Measurements from ENCODE around the gene BTC. TPM values are rescaled to one million over a fixed set of nuclear protein-coding genes. Genes with fewer than 3 reads are reported as not detected.

BTC gene
- total RNA-seq, 2 experiments from 2014 or later: not detected

DNA sequence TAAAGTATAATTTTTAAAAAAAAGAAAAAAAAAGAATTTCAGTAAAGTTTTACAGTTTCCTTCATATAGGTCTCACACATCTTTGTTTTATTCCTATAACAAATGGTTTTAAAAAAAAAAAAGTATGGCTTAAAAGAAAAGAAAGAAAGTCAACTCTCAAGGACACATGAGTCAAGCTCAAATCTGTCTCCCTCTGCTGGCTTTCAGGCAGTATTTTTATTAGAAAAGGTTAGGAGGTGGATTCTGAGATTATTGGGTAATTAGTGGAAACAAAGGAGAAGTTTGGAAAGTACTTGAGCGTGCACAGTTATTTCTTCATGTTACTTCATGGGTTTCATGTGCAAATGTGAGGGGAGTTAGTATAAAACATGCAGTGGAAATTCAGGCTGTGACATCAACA is 36.6 kb upstream of the BTC start:
- POLR2A ChIA-PET: no interaction called here
- H3K27me3 Mint-ChIP-seq: no peaks in the 10 kb centered on the region
- H3K9me3 Mint-ChIP-seq: peaks cover 3% of the 10 kb centered on the region
- TF ChIP-seq, protein P1, sequence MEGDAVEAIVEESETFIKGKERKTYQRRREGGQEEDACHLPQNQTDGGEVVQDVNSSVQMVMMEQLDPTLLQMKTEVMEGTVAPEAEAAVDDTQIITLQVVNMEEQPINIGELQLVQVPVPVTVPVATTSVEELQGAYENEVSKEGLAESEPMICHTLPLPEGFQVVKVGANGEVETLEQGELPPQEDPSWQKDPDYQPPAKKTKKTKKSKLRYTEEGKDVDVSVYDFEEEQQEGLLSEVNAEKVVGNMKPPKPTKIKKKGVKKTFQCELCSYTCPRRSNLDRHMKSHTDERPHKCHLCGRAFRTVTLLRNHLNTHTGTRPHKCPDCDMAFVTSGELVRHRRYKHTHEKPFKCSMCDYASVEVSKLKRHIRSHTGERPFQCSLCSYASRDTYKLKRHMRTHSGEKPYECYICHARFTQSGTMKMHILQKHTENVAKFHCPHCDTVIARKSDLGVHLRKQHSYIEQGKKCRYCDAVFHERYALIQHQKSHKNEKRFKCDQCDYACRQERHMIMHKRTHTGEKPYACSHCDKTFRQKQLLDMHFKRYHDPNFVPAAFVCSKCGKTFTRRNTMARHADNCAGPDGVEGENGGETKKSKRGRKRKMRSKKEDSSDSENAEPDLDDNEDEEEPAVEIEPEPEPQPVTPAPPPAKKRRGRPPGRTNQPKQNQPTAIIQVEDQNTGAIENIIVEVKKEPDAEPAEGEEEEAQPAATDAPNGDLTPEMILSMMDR (IDR thresholded peaks at IDR 0.05): no peak
- DNase-seq: no peak
- intact Hi-C loops (cut with DNase I, micrococcal nuclease): no loop called here
- no peak for ATAC-seq (ENCODE audit: poor library complexity)
- no peaks in the 10 kb centered on the region for H3K9me3 ChIP-seq (ENCODE audit: control insufficient read depth in 1 of 2, insufficient read depth in 1 of 2, low read length in 2 of 2)
- H3K4me1 ChIP-seq (ENCODE audit: insufficient read depth, low read length): no peaks in the 10 kb centered on the region
- no peaks in the 10 kb centered on the region for H3K36me3 Mint-ChIP-seq (ENCODE audit: low read depth)
- H3K36me3 ChIP-seq (ENCODE audit: insufficient read depth, low read length): no peaks in the 10 kb centered on the region
- no peak overlapping the region for H3K4me3 Mint-ChIP-seq
- no peaks in the 10 kb centered on the region for H3K27me3 ChIP-seq (ENCODE audit: control insufficient read depth in 1 of 2, insufficient read depth in 2 of 2, low read length in 2 of 2)
- no peak overlapping the region for H3K4me3 ChIP-seq (ENCODE audit: low read length)
- CTCF ChIA-PET: no interaction called here
- no peaks in the 10 kb centered on the region for H3K4me1 Mint-ChIP-seq (ENCODE audit: low read depth)
- H3K27ac ChIP-seq (ENCODE audit: low read depth in 1 of 2, low read length in 2 of 2): no peak overlapping the region
- no peak overlapping the region for H3K27ac Mint-ChIP-seq

DNA sequence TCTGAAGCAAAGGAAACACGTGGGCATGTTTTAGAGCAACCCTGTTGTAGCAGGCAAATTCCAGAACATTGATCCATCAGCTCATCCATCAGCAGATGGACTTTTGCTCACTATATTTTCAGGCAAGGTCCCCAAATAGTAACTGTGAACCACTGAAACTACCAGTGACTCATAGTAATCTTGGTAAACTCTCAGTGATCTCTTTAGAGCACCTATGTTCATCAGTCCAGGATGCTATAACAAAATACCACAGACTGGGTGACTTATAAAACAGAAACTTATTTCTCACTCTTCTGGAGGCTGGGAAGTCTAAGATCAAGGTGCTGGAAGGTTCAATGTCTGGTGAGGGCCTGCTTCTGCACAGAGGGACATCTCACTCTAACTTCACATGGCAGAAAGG is 28.9 kb upstream of the BTC start:
- Mint-ChIP-seq H3K4me3 (no peak overlapping the region), H3K4me1 (ENCODE audit: low read depth) (no peaks in the 10 kb centered on the region), H3K36me3 (ENCODE audit: low read depth) (no peaks in the 10 kb centered on the region), H3K27ac (no peak overlapping the region), H3K9me3 (peaks cover 2% of the 10 kb centered on the region), H3K27me3 (peaks cover 11% of the 10 kb centered on the region)
- Histone ChIP-seq H3K27me3 (ENCODE audit: control insufficient read depth in 1 of 2, insufficient read depth in 2 of 2, low read length in 2 of 2) (no peaks in the 10 kb centered on the region), H3K9me3 (ENCODE audit: control insufficient read depth in 1 of 2, insufficient read depth in 1 of 2, low read length in 2 of 2) (no peaks in the 10 kb centered on the region), H3K4me3 (ENCODE audit: low read length) (no peak overlapping the region), H3K27ac (ENCODE audit: low read depth in 1 of 2, low read length in 2 of 2) (no peak overlapping the region), H3K4me1 (ENCODE audit: insufficient read depth, low read length) (no peaks in the 10 kb centered on the region), H3K36me3 (ENCODE audit: insufficient read depth, low read length) (no peaks in the 10 kb centered on the region)
- TF ChIP-seq, protein P1 (IDR thresholded peaks at IDR 0.05): no peak
- DNase-seq (no peak), ATAC-seq (ENCODE audit: poor library complexity) (no peak)
- intact Hi-C loops (cut with DNase I, micrococcal nuclease): no loop called here
- POLR2A ChIA-PET: no interaction called here
- CTCF ChIA-PET: no interaction called here

DNA sequence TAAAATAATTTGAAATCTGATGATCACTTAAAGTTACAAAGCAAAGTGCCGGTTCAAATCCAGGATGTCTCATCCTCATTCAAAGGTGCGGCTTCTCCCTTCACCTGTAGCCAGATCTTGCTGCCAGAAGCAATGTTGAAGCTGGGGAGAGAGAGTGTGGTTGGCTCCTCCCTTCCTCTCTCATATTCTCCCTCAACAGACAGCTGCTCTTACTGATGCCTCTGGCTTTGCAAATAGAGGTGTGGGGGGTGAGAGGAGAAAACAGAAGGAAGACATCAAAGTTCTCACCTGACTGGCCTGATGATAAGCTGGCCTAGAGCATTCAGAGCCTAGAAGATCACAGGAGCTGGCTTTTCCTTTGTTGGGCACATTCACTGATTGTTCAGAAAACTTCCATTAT is 28.3 kb upstream of the BTC start:
- no peak overlapping the region for H3K4me3 Mint-ChIP-seq
- no peak for ATAC-seq (ENCODE audit: poor library complexity)
- H3K36me3 ChIP-seq (ENCODE audit: insufficient read depth, low read length): no peaks in the 10 kb centered on the region
- TF ChIP-seq, protein P1 (IDR thresholded peaks at IDR 0.05): no peak
- H3K9me3 ChIP-seq (ENCODE audit: control insufficient read depth in 1 of 2, insufficient read depth in 1 of 2, low read length in 2 of 2): no peaks in the 10 kb centered on the region
- H3K27ac ChIP-seq (ENCODE audit: low read depth in 1 of 2, low read length in 2 of 2): no peak overlapping the region
- no peaks in the 10 kb centered on the region for H3K36me3 Mint-ChIP-seq (ENCODE audit: low read depth)
- no peaks in the 10 kb centered on the region for H3K9me3 Mint-ChIP-seq
- DNase-seq: no peak
- no peak overlapping the region for H3K27ac Mint-ChIP-seq
- no peak overlapping the region for H3K4me3 ChIP-seq (ENCODE audit: low read length)
- CTCF ChIA-PET: no interaction called here
- no peaks in the 10 kb centered on the region for H3K4me1 ChIP-seq (ENCODE audit: insufficient read depth, low read length)
- intact Hi-C loops (cut with DNase I, micrococcal nuclease): no loop called here
- H3K27me3 Mint-ChIP-seq: peaks cover 11% of the 10 kb centered on the region
- no peaks in the 10 kb centered on the region for H3K4me1 Mint-ChIP-seq (ENCODE audit: low read depth)
- POLR2A ChIA-PET: no interaction called here
- H3K27me3 ChIP-seq (ENCODE audit: control insufficient read depth in 1 of 2, insufficient read depth in 2 of 2, low read length in 2 of 2): no peaks in the 10 kb centered on the region

Data from CD4-positive, alpha-beta T cell (primary cell).